Liver (tissue), 9 donors: ENCODE measurements around the gene TAGLN. TPM values are rescaled to one million over a fixed set of nuclear protein-coding genes. Genes with fewer than 3 reads are reported as not detected.

Experiments
- DNase-seq: peaks from one replicate; pipeline ENCODE4 v3.0.0-alpha.2; 2017; ENCODE audit warnings: low spot score
- H3K27ac ChIP-seq, 2 donors: one replicate each; pipeline ENCODE4 v1.7.0; 2013; ENCODE audit warnings: inconsistent platforms in 2 of 2, low read length in 2 of 2, control low read depth in 1 of 2, low read depth in 1 of 2, mild to moderate bottlenecking in 1 of 2
- H3K27me3 ChIP-seq, 4 donors: one replicate each; pipeline versions ENCODE4 v1.6.1 to v1.7.0; 2013; ENCODE audit warnings: low read length in 3 of 4, inconsistent platforms in 1 of 4, mild to moderate bottlenecking in 1 of 4, moderate library complexity in 1 of 4; ENCODE audit not compliant: control insufficient read depth in 4 of 4, insufficient read depth in 4 of 4
- H3K36me3 ChIP-seq, 4 donors: one replicate each; pipeline versions ENCODE4 v1.6.1 to v1.7.0; 2013; ENCODE audit warnings: low read length in 3 of 4, mild to moderate bottlenecking in 3 of 4, low read depth in 1 of 4, moderate library complexity in 1 of 4; ENCODE audit not compliant: control insufficient read depth in 4 of 4, insufficient read depth in 3 of 4
- H3K4me1 ChIP-seq, 4 donors: one replicate each; pipeline versions ENCODE4 v1.6.1 to v1.7.0; 2013; ENCODE audit warnings: low read length in 3 of 4, mild to moderate bottlenecking in 3 of 4, moderate library complexity in 1 of 4; ENCODE audit not compliant: control insufficient read depth in 4 of 4, insufficient read depth in 4 of 4
- H3K4me3 ChIP-seq, 3 donors: one replicate each; pipeline versions ENCODE4 v1.6.1 to v1.7.0; 2013; ENCODE audit warnings: low read length in 3 of 3, control low read depth in 1 of 3, low read depth in 1 of 3, mild to moderate bottlenecking in 1 of 3
- H3K9ac ChIP-seq, 2 donors: one replicate each; pipeline ENCODE4 v1.7.0; 2013; ENCODE audit warnings: low read length in 2 of 2, mild to moderate bottlenecking in 2 of 2, moderate library complexity in 2 of 2, control low read depth in 1 of 2, low read depth in 1 of 2
- H3K9me3 ChIP-seq, 4 donors: one replicate each; pipeline versions ENCODE4 v1.6.1 to v1.7.0; 2013; ENCODE audit warnings: low read length in 3 of 4; ENCODE audit not compliant: control insufficient read depth in 4 of 4
- FOXA2 ChIP-seq: IDR thresholded peaks from 2 replicates; pipeline ENCODE4 v1.6.1; 2016; ENCODE audit warnings: antibody characterized with exemption
- GABPA ChIP-seq, 2 donors: IDR thresholded peaks in 1 of 2; conservative IDR thresholded peaks in 1 of 2; 2 replicates each; pipeline ENCODE4 v1.6.1; 2016; ENCODE audit warnings: antibody characterized with exemption in 2 of 2, mild to moderate bottlenecking in 1 of 2, moderate library complexity in 1 of 2
- HNF4G ChIP-seq: IDR thresholded peaks from 2 replicates; pipeline ENCODE4 v1.6.1; 2016; ENCODE audit warnings: antibody characterized with exemption
- JUND ChIP-seq, 2 donors: IDR thresholded peaks; 2 replicates each; pipeline ENCODE4 v1.6.1; 2016; ENCODE audit warnings: antibody characterized with exemption in 2 of 2
- NR2F2 ChIP-seq: IDR thresholded peaks from 2 replicates; pipeline ENCODE4 v1.6.1; 2016; ENCODE audit warnings: antibody characterized with exemption
- RAD21 ChIP-seq, 2 donors: IDR thresholded peaks; 2 replicates each; pipeline ENCODE4 v1.6.1; 2016; ENCODE audit warnings: antibody characterized with exemption in 2 of 2, mild to moderate bottlenecking in 2 of 2
- RXRA ChIP-seq, 2 donors: IDR thresholded peaks; 2 replicates each; pipeline ENCODE4 v1.6.1; 2017 to 2018; ENCODE audit warnings: antibody characterized with exemption in 2 of 2, mild to moderate bottlenecking in 1 of 2
- SP1 ChIP-seq: IDR thresholded peaks from 2 replicates; pipeline ENCODE4 v1.6.1; 2018; ENCODE audit warnings: antibody characterized with exemption, mild to moderate bottlenecking
- TAF1 ChIP-seq: conservative IDR thresholded peaks from 2 replicates; pipeline ENCODE4 v1.6.1; 2016; ENCODE audit warnings: antibody characterized with exemption, mild to moderate bottlenecking
- YY1 ChIP-seq: IDR thresholded peaks from 2 replicates; pipeline ENCODE4 v1.6.1; 2016; ENCODE audit warnings: antibody characterized with exemption, mild to moderate bottlenecking
- WGBS: extraction: QIAGEN DNeasy Blood & Tissue Kit; methylation state at CpG from one replicate; pipeline ENCODE4 v1.1.7; 2013; 5-methylcytosine and 5-hydroxymethylcytosine counted together
- polyA plus RNA-seq, 2 donors: library from polyadenylated mRNA; stranded (reverse) in 1 of 2; unstranded in 1 of 2; fragments of 200-250 nt in 1 of 2; fragments of >200 nt in 1 of 2; fragmentation: Nextera tagmentation in 1 of 2; extraction: Ambion mirVana in 1 of 2; gene quantifications; one replicate each; pipeline versions ENCODE4 v1.2.1 to v1.2.3, GENCODE V29; 2013 to 2015
- total RNA-seq, 2 donors: library from RNA; depleted of rRNA; stranded (reverse); fragments of >200 nt; gene quantifications; one replicate each; pipeline ENCODE4 v1.2.3, GENCODE V29; 2014
- TF ChIP-seq, protein P1 (sequence below): IDR thresholded peaks from 2 replicates; pipeline ENCODE4 v1.6.1; 2016; ENCODE audit warnings: antibody characterized with exemption
- TF ChIP-seq, protein P2 (sequence below): fragments of 150-350 bp; IDR thresholded peaks from 2 replicates; pipeline ENCODE4 v1.5.1; 2017; ENCODE audit warnings: improper control_type of control experiment, low read depth, low read length; ENCODE audit not compliant: missing input control
- TF ChIP-seq, protein P3 (sequence below): IDR thresholded peaks from 2 replicates; pipeline ENCODE4 v1.6.1; 2016; ENCODE audit warnings: antibody characterized with exemption
- TF ChIP-seq, protein P4 (sequence below): IDR thresholded peaks from 2 replicates; pipeline ENCODE4 v1.6.1; 2016; ENCODE audit warnings: antibody characterized with exemption
- TF ChIP-seq, protein P5 (sequence below): IDR thresholded peaks from 2 replicates; pipeline ENCODE4 v1.6.1; 2016; ENCODE audit warnings: antibody characterized with exemption, mild to moderate bottlenecking
- donor health status: healthy.
- donor health status: healthy.
- donor health status: healthy.
- donor health status: healthy.
- donor health status: healthy.

The TAGLN gene
- total and polyA plus RNA-seq, 4 donors = 7.4 to 309 (median 96.2) TPM

DNA sequence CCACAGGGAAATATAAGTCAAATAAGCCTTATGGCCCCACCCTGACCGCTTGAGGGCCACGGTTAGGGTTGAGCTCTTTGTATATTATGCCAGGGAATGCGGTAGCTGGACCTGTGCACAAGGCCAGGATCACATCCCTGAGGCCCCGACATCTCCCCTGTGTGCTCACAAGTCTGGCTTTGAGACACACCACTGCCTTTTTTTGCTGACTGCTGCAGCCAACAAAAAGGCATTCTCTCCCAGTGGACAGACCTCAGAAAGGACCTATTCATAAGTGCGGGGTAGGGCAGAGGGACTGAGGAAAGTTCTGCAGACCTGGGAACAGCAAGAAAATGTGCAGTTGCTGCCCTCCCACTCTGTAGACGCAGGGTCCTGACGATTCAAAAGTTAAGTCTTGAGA, 24.1 kb upstream of the TAGLN start:
- WGBS = 80% methylated on average over 7 of the region's 7 CpGs
- TF ChIP-seq TAF1 (no peak), HNF4G (no peak), RAD21 (IDR thresholded peaks at IDR 0.05) (no peak), GABPA (IDR thresholded peaks at IDR 0.05 in 1 of 2, conservative IDR thresholded peaks at IDR 0.05 in 1 of 2) (no peak), SP1 (no peak), RXRA (IDR thresholded peaks at IDR 0.05) (no peak), YY1 (no peak)
- TF ChIP-seq, protein P1, sequence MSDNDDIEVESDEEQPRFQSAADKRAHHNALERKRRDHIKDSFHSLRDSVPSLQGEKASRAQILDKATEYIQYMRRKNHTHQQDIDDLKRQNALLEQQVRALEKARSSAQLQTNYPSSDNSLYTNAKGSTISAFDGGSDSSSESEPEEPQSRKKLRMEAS = no peak
- TF ChIP-seq, protein P2, sequence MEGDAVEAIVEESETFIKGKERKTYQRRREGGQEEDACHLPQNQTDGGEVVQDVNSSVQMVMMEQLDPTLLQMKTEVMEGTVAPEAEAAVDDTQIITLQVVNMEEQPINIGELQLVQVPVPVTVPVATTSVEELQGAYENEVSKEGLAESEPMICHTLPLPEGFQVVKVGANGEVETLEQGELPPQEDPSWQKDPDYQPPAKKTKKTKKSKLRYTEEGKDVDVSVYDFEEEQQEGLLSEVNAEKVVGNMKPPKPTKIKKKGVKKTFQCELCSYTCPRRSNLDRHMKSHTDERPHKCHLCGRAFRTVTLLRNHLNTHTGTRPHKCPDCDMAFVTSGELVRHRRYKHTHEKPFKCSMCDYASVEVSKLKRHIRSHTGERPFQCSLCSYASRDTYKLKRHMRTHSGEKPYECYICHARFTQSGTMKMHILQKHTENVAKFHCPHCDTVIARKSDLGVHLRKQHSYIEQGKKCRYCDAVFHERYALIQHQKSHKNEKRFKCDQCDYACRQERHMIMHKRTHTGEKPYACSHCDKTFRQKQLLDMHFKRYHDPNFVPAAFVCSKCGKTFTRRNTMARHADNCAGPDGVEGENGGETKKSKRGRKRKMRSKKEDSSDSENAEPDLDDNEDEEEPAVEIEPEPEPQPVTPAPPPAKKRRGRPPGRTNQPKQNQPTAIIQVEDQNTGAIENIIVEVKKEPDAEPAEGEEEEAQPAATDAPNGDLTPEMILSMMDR = no peak
- TF ChIP-seq, protein P3, sequence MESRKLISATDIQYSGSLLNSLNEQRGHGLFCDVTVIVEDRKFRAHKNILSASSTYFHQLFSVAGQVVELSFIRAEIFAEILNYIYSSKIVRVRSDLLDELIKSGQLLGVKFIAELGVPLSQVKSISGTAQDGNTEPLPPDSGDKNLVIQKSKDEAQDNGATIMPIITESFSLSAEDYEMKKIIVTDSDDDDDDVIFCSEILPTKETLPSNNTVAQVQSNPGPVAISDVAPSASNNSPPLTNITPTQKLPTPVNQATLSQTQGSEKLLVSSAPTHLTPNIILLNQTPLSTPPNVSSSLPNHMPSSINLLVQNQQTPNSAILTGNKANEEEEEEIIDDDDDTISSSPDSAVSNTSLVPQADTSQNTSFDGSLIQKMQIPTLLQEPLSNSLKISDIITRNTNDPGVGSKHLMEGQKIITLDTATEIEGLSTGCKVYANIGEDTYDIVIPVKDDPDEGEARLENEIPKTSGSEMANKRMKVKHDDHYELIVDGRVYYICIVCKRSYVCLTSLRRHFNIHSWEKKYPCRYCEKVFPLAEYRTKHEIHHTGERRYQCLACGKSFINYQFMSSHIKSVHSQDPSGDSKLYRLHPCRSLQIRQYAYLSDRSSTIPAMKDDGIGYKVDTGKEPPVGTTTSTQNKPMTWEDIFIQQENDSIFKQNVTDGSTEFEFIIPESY = no peak
- Histone ChIP-seq H3K4me1 (peaks cover 2 to 16% (median 12%) of the 10 kb centered on the region in 4 donors), H3K4me3 (no peak overlapping the region), H3K9ac (no peak overlapping the region), H3K36me3 (peaks cover 0 to 8% (median 1%) of the 10 kb centered on the region in 4 donors), H3K27me3 (no peaks in the 10 kb centered on the region), H3K27ac (no peak overlapping the region), H3K9me3 (no peaks in the 10 kb centered on the region)
- DNase-seq = no peak

DNA sequence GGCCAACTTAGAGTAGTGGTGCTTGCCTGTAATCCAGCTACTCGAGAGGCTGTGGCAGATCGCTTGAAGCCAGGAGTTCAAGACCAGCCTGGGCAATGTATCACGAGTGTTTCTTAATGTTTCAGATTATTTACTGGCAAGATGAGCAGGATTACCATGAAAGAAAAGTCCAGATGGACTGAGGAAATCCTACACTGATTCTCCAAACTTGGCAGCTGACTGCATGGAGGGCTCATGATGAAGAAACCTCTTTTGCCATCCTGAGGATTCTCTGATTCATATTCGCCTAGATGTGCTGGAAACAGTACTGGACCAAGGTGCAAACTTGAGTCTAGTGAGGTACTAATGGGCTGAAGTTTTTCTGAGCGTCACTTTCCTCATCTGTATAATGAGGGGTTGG, 23.4 kb upstream of the TAGLN start:
- Histone ChIP-seq H3K4me1 (peaks cover 2 to 20% (median 16%) of the 10 kb centered on the region in 4 donors), H3K36me3 (peaks cover 0 to 8% (median 0%) of the 10 kb centered on the region in 4 donors), H3K9ac (no peak overlapping the region), H3K27ac (no peak overlapping the region), H3K27me3 (no peaks in the 10 kb centered on the region), H3K4me3 (no peak overlapping the region), H3K9me3 (no peaks in the 10 kb centered on the region)
- TF ChIP-seq, protein P4, sequence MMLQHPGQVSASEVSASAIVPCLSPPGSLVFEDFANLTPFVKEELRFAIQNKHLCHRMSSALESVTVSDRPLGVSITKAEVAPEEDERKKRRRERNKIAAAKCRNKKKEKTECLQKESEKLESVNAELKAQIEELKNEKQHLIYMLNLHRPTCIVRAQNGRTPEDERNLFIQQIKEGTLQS = no peak
- TF ChIP-seq RAD21 (IDR thresholded peaks at IDR 0.05) (no peak), RXRA (IDR thresholded peaks at IDR 0.05) (no peak), SP1 (no peak)
- DNase-seq = no peak
- 93% methylated on average over 5 of the region's 5 CpGs for WGBS

DNA sequence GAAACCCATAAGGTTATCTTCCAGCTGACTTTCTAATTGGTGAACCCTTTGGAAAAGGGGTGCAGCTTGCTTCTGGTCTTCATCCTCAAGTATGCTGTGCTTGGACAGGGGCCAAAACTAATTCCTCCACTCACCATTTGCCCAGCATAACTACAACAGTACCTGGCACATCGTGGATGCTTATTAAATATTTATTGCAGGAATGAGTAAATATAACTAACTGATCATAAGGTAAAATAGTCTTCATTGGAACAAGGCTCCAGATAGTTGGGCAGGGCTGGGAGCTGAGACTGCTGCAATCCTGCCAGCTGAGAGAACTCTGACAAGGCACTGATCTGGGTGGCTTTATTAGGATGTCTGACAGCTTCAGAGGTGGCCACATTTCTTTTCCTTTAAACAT, 23.0 kb upstream of the TAGLN start:
- Histone ChIP-seq H3K27ac (no peak overlapping the region), H3K9ac (no peak overlapping the region), H3K4me1 (peaks cover 4 to 23% (median 18%) of the 10 kb centered on the region in 4 donors), H3K9me3 (no peaks in the 10 kb centered on the region), H3K27me3 (no peaks in the 10 kb centered on the region), H3K36me3 (peaks cover 0 to 4% (median 0%) of the 10 kb centered on the region in 4 donors), H3K4me3 (no peak overlapping the region)
- no peak for DNase-seq
- WGBS = 86% methylated on average over 1 of the region's 1 CpG
- no peak for TF ChIP-seq JUND (IDR thresholded peaks at IDR 0.05)
- TF ChIP-seq, protein P5, sequence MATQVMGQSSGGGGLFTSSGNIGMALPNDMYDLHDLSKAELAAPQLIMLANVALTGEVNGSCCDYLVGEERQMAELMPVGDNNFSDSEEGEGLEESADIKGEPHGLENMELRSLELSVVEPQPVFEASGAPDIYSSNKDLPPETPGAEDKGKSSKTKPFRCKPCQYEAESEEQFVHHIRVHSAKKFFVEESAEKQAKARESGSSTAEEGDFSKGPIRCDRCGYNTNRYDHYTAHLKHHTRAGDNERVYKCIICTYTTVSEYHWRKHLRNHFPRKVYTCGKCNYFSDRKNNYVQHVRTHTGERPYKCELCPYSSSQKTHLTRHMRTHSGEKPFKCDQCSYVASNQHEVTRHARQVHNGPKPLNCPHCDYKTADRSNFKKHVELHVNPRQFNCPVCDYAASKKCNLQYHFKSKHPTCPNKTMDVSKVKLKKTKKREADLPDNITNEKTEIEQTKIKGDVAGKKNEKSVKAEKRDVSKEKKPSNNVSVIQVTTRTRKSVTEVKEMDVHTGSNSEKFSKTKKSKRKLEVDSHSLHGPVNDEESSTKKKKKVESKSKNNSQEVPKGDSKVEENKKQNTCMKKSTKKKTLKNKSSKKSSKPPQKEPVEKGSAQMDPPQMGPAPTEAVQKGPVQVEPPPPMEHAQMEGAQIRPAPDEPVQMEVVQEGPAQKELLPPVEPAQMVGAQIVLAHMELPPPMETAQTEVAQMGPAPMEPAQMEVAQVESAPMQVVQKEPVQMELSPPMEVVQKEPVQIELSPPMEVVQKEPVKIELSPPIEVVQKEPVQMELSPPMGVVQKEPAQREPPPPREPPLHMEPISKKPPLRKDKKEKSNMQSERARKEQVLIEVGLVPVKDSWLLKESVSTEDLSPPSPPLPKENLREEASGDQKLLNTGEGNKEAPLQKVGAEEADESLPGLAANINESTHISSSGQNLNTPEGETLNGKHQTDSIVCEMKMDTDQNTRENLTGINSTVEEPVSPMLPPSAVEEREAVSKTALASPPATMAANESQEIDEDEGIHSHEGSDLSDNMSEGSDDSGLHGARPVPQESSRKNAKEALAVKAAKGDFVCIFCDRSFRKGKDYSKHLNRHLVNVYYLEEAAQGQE = no peak
- TF ChIP-seq HNF4G = no peak
- no peak for TF ChIP-seq RAD21 (IDR thresholded peaks at IDR 0.05)
- no peak for TF ChIP-seq GABPA (IDR thresholded peaks at IDR 0.05 in 1 of 2, conservative IDR thresholded peaks at IDR 0.05 in 1 of 2)
- TF ChIP-seq, protein P3 = no peak
- TF ChIP-seq NR2F2 = no peak
- TF ChIP-seq, protein P4 = no peak
- TF ChIP-seq FOXA2 = no peak
